ENCODE data around the gene CIB4.

DNA sequence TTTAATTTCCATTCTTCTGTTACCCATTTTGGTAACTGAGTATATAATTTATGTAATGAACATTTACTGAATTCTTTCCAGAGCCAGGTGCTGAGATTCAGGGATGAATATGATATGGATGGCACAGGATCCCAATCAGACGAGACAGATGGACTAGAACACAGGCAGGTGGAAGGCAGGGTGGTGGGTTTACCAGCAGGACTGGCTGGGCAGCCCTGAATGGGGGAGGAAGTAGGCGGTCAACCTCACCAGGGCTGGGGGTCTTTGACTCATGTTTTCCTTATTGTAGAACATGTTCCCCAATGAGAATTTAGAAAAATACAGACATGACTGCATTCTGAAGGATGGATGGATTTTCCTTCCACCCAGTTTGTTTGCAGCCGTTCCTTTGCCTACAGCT lies 80.3 kb downstream of the CIB4 start:
- TF ChIP-seq, protein P1, sequence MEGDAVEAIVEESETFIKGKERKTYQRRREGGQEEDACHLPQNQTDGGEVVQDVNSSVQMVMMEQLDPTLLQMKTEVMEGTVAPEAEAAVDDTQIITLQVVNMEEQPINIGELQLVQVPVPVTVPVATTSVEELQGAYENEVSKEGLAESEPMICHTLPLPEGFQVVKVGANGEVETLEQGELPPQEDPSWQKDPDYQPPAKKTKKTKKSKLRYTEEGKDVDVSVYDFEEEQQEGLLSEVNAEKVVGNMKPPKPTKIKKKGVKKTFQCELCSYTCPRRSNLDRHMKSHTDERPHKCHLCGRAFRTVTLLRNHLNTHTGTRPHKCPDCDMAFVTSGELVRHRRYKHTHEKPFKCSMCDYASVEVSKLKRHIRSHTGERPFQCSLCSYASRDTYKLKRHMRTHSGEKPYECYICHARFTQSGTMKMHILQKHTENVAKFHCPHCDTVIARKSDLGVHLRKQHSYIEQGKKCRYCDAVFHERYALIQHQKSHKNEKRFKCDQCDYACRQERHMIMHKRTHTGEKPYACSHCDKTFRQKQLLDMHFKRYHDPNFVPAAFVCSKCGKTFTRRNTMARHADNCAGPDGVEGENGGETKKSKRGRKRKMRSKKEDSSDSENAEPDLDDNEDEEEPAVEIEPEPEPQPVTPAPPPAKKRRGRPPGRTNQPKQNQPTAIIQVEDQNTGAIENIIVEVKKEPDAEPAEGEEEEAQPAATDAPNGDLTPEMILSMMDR (IDR thresholded peaks at IDR 0.05) = no peak
- TF ChIP-seq EP300 (IDR thresholded peaks at IDR 0.05; ENCODE audit: low read depth) (no peak), POLR2A (IDR thresholded peaks at IDR 0.05) (no peak), POLR2AphosphoS5 (IDR thresholded peaks at IDR 0.05) (no peak)

All from transverse colon (tissue), 4 donors.